DLD1 (cell line): ENCODE results near the gene BCL6B.
"Not testable (repeated sequence)": the region's sequence is repeated elsewhere in the genome, so short reads cannot be mapped to it uniquely, and the experiment has no call there.

ENCODE experiments used
- in situ Hi-C: cut with HindIII; loops from 2 replicates; pipeline ENCODE4 v1.10.0; 2017; ENCODE audit warnings: low sequenced_read_pairs

Gene BCL6B

GRCh38 chr17:7022781-7023571, at the start of gene BCL6B:
TSS of gene BCL6B (plus strand) at chr17:7023050. CDS start at chr17:7023672, 622 bp downstream.
- in situ Hi-C loops = no loop called here

GRCh38 chr17:6979440-6979839, 43.4 kb upstream of the BCL6B start:
- in situ Hi-C loops = not testable (repeated sequence)

- in situ Hi-C loops = no loop called here
Observed at GRCh38 chr17:6981426-6981825, 41.4 kb upstream of the BCL6B start.

GRCh38 chr17:6985266-6985665, 37.6 kb upstream of the BCL6B start:
- in situ Hi-C loops = no loop called here

- in situ Hi-C loops = no loop called here
Observed at GRCh38 chr17:6986676-6987075, 36.2 kb upstream of the BCL6B start.

- in situ Hi-C loops = no loop called here
Observed at GRCh38 chr17:6989779-6990178, 33.1 kb upstream of the BCL6B start.

GRCh38 chr17:6993613-6994056, 29.2 kb upstream of the BCL6B start:
- in situ Hi-C loops = not testable (repeated sequence)

GRCh38 chr17:6994118-6994598, 28.7 kb upstream of the BCL6B start:
- in situ Hi-C loops = no loop called here

GRCh38 chr17:6994666-6995256, 28.1 kb upstream of the BCL6B start:
- in situ Hi-C loops = no loop called here

GRCh38 chr17:6995500-6996255, 27.2 kb upstream of the BCL6B start, which contains the start of gene ALOX12:
TSS of gene ALOX12 (plus strand) at chr17:6996049. CDS start at chr17:6996118, 69 bp downstream.
- in situ Hi-C loops = no loop called here

- in situ Hi-C loops = no loop called here
Observed at GRCh38 chr17:6996256-6997011, 26.4 kb upstream of the BCL6B start.

GRCh38 chr17:6997171-6997570, 25.7 kb upstream of the BCL6B start:
- in situ Hi-C loops = no loop called here

GRCh38 chr17:6998855-6999508, 23.9 kb upstream of the BCL6B start:
- in situ Hi-C loops = no loop called here

GRCh38 chr17:7001318-7001961, 21.4 kb upstream of the BCL6B start:
- in situ Hi-C loops = no loop called here

GRCh38 chr17:7002288-7003047, 20.4 kb upstream of the BCL6B start:
- in situ Hi-C loops = no loop called here

GRCh38 chr17:7003745-7004144, 19.1 kb upstream of the BCL6B start:
- in situ Hi-C loops = no loop called here

GRCh38 chr17:7004398-7005253, 18.2 kb upstream of the BCL6B start:
- in situ Hi-C loops = no loop called here

- in situ Hi-C loops = no loop called here
Observed at GRCh38 chr17:7005716-7006115, 17.1 kb upstream of the BCL6B start.
